ENCODE measurements around the gene KIF25.

The KIF25 gene

DNA sequence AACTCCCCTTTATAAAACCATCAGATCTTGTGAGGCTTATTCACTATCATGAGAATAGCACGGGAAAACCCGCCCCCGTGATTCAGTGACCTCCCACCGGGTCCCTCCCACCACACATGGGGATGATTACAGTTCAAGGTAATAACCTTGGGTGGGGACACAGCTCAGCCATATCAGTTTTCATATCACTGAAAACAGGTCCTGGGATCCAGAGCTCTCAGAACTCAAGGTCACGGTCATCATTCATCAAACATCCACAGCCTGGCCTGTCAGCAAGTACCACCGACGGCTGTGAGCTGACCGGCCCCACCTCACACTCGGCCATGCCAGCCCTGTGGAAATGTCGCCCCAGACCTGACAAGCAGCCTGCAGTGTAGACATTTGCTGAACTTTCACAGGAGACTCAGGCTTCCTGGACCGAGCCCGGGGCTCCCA lies 95.6 kb downstream of the KIF25 start:
- no peak for DNase-seq (ENCODE audit: low read depth)
- no peak overlapping the region for H3K4me3 ChIP-seq (ENCODE audit: low read length)
- TF ChIP-seq, protein P1, sequence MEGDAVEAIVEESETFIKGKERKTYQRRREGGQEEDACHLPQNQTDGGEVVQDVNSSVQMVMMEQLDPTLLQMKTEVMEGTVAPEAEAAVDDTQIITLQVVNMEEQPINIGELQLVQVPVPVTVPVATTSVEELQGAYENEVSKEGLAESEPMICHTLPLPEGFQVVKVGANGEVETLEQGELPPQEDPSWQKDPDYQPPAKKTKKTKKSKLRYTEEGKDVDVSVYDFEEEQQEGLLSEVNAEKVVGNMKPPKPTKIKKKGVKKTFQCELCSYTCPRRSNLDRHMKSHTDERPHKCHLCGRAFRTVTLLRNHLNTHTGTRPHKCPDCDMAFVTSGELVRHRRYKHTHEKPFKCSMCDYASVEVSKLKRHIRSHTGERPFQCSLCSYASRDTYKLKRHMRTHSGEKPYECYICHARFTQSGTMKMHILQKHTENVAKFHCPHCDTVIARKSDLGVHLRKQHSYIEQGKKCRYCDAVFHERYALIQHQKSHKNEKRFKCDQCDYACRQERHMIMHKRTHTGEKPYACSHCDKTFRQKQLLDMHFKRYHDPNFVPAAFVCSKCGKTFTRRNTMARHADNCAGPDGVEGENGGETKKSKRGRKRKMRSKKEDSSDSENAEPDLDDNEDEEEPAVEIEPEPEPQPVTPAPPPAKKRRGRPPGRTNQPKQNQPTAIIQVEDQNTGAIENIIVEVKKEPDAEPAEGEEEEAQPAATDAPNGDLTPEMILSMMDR (IDR thresholded peaks at IDR 0.05; ENCODE audit: insufficient read depth, low read depth, low read length, missing control alignments) = no peak

DNA sequence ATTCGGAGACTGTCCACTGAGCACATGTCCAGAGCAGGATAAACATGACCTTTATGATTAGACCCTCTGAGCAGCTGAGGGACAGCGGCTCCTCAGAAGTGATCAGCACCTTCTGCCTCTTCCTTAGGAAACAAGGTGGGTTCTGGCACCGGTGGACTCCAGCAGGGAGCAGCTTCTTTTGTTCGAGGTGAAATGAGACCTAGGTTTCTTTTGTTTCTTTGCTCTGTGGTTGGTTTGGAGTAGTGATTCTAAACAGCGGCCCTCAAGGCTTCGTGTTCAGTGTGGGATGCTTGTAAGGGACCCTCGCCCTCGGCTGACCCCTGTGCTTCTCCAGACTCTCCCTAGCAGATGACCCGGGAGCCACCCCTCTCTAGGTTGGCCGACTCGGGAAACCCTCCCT lies 96.2 kb downstream of the KIF25 start:
- DNase-seq (ENCODE audit: low read depth) = no peak
- no peak overlapping the region for H3K4me3 ChIP-seq (ENCODE audit: low read length)
- TF ChIP-seq, protein P1 (IDR thresholded peaks at IDR 0.05; ENCODE audit: insufficient read depth, low read depth, low read length, missing control alignments) = no peak

All from epithelial cell of esophagus (primary cell).